Thoracic aorta (tissue), 2 donors: ENCODE results near the gene WDR62. TPM values are rescaled to one million over a fixed set of nuclear protein-coding genes. Genes with fewer than 3 reads are reported as not detected.
"Not testable (repeated sequence)": the region's sequence is repeated elsewhere in the genome, so short reads cannot be mapped to it uniquely, and the experiment has no call there.

Source experiments
- ATAC-seq: fragments of 150-250 bp; one replicate; pipeline ENCODE4 v1.8.0; 2017; ENCODE audit warnings: low read depth; ENCODE audit not compliant: insufficient number of reproducible peaks, low FRiP score
- DNase-seq: peaks from one replicate; pipeline ENCODE4 v3.0.0-alpha.2; 2020; ENCODE audit warnings: low spot score
- H3K27ac ChIP-seq, 2 donors: fragments of 200-600 bp; sonication (generic); 1 replicate in 1 of 2; 2 replicates in 1 of 2; pipeline ENCODE4 v1.5.1; 2016; ENCODE audit warnings: mild to moderate bottlenecking in 2 of 2, moderate library complexity in 2 of 2
- H3K27me3 ChIP-seq: fragments of 200-600 bp; sonication (generic); replicated peaks from 2 replicates; pipeline ENCODE4 v1.6.0; 2016; ENCODE audit warnings: mild to moderate bottlenecking; ENCODE audit not compliant: insufficient read depth
- H3K36me3 ChIP-seq: fragments of 200-600 bp; sonication (generic); one replicate; pipeline ENCODE4 v1.5.1; 2016
- H3K4me1 ChIP-seq, 2 donors: fragments of 200-600 bp; sonication (generic); 1 replicate in 1 of 2; 2 replicates in 1 of 2; pipeline versions ENCODE4 v1.5.1 to v1.6.0; 2016; ENCODE audit warnings: low read depth in 2 of 2, mild to moderate bottlenecking in 1 of 2; ENCODE audit not compliant: control insufficient read depth in 1 of 2
- H3K4me3 ChIP-seq: fragments of 200-600 bp; sonication (generic); 2 replicates; pipeline ENCODE4 v1.5.1; 2016; ENCODE audit warnings: mild to moderate bottlenecking
- H3K9me3 ChIP-seq: fragments of 200-600 bp; sonication (generic); 2 replicates; pipeline ENCODE4 v1.5.1; 2016
- CTCF ChIP-seq: fragments of 200-600 bp; sonication (generic); IDR thresholded peaks from one replicate; pipeline ENCODE4 v1.5.1; 2019; ENCODE audit warnings: antibody characterized with exemption
- total RNA-seq, 2 donors: library from RNA; depleted of rRNA; stranded (reverse); fragments of >200 nt; gene quantifications; one replicate each; pipeline versions ENCODE4 v1.1.0 to v1.2.3, GENCODE V29; 2016

The WDR62 gene
- total RNA-seq, 2 donors from 2014 or later = 0.99 to 1.2 TPM

DNA sequence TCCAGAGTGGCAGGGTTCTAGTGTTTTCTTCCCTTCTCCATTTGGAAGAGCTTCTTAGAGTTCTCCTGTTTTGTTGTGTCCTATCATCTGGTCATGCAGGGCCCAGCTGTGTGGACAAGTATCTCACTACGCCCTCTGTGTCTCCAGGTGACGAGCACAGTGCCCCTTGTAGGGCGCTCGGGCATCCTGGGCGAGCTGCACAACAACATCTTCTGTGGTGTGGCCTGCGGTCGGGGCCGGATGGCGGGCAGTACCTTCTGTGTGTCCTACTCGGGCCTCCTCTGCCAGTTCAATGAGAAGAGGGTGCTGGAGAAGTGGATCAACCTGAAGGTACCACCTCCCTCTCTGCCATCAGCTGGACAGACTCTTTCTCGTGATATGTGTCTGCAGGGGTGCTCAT, 13.0 kb downstream of the WDR62 start:
- DNase-seq = no peak
- no peak for ATAC-seq
- no peaks in the 10 kb centered on the region for H3K36me3 ChIP-seq
- no peak overlapping the region for H3K27ac ChIP-seq
- no peaks in the 10 kb centered on the region for H3K27me3 ChIP-seq
- H3K4me1 ChIP-seq = no peaks in the 10 kb centered on the region
- no peaks in the 10 kb centered on the region for H3K9me3 ChIP-seq
- no peak overlapping the region for H3K4me3 ChIP-seq
- TF ChIP-seq CTCF = no peak

GRCh38 chr19:36068810-36069499, 14.3 kb downstream of the WDR62 start:
- not testable (repeated sequence) for H3K27ac ChIP-seq, DNase-seq, H3K9me3 ChIP-seq, ATAC-seq, H3K27me3 ChIP-seq, H3K4me3 ChIP-seq, H3K4me1 ChIP-seq, H3K36me3 ChIP-seq

DNA sequence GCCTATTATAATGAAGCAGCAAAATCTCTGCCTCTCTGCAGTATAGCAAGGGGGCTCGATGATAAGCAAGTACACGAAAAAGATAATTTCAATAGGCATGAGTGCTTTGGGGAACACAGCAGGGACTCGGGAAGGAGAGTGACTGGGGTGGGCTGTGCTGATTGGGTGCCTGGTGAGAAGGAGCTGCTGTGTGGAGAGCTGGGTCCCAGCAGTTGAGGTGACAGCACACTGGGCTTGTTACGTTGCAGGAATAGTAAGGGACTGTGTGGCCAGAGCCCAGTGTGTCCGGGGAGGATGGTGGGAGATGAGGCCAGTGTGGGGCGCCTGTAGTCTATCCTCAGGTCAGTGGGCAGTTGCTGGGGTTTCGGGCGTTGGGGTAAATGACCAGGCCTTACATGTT, 17.4 kb downstream of the WDR62 start:
- Histone ChIP-seq H3K27ac (no peak overlapping the region), H3K36me3 (no peaks in the 10 kb centered on the region), H3K4me3 (no peak overlapping the region), H3K27me3 (no peaks in the 10 kb centered on the region), H3K9me3 (no peaks in the 10 kb centered on the region), H3K4me1 (no peaks in the 10 kb centered on the region)
- no peak for TF ChIP-seq CTCF
- DNase-seq (no peak), ATAC-seq (no peak)

DNA sequence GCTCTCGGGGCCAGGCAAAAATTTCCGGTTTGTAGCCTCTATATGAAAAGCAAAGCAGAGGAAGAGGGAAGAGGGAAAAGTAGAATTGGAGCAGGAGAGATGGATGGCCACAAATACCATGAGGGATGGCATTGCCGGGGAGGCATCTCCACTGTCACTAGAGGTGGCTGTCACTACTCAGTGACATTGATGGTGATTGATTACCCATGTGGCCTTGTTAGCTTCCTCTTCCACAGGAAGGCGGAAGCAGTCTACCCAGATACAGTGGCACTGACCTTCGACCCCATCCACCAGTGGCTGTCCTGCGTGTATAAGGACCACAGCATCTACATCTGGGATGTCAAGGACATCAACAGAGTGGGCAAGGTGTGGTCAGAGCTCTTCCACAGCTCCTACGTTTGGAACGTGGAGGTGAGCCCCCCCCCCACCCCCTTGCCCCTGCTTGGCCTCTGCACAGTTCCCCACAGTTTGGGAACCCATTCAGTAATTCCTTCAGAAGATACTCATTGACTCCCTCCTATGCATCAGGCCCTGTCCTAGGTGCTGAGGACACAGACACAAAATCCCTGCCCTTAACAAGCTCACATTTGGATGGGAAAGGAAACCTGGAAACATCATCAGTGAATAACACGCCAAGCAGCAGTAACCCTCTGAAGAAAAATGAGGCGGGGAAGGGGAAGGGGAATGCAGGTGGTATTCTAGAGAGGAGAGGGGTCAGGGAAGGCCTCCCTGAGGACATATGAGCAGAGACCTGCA, 18.6 kb downstream of the WDR62 start:
- no peaks in the 10 kb centered on the region for H3K27me3 ChIP-seq
- DNase-seq (no peak), ATAC-seq (no peak)
- H3K36me3 ChIP-seq = no peaks in the 10 kb centered on the region
- H3K27ac ChIP-seq = no peak overlapping the region
- H3K4me1 ChIP-seq = no peaks in the 10 kb centered on the region
- no peak overlapping the region for H3K4me3 ChIP-seq
- no peak for TF ChIP-seq CTCF
- H3K9me3 ChIP-seq = no peaks in the 10 kb centered on the region

GRCh38 chr19:36079389-36079945, 24.8 kb downstream of the WDR62 start:
- H3K4me1 ChIP-seq = no peaks in the 10 kb centered on the region
- no peaks in the 10 kb centered on the region for H3K27me3 ChIP-seq
- H3K4me3 ChIP-seq = no peak overlapping the region
- no peak for DNase-seq
- H3K9me3 ChIP-seq = no peaks in the 10 kb centered on the region
- no peaks in the 10 kb centered on the region for H3K36me3 ChIP-seq
- TF ChIP-seq CTCF = no peak
- ATAC-seq = no peak
- H3K27ac ChIP-seq = no peak overlapping the region
